RWPE1 (cell line): ENCODE data around the gene C9orf85.

Source experiments
- CTCF ChIA-PET: fragments of 350-600 bp; sonication (Branson Sonifier 250); formaldehyde crosslinking; extraction: SDS; loops from one replicate; lab custom pipeline; 2021; lab: Yijun Ruan, JAX
- POLR2A ChIA-PET: fragments of 400-600 bp; formaldehyde crosslinking; extraction: SDS; loops from one replicate; lab custom pipeline; 2020; ENCODE audit warnings: antibody characterized with exemption; ENCODE audit not compliant: low non-redundant PET; lab: Yijun Ruan, JAX
- DNase-seq: peaks from one replicate; pipeline ENCODE4 v3.0.0; 2012; ENCODE audit warnings: low spot score
- H3K27ac ChIP-seq: fragments of 450-650 bp; 2 replicates; pipeline ENCODE4 v1.5.1; 2017
- TF ChIP-seq, protein P1 (sequence below): fragments of 450-650 bp; conservative IDR thresholded peaks from 2 replicates; pipeline ENCODE4 v1.5.1; 2017; ENCODE audit warnings: low read depth, mild to moderate bottlenecking

C9orf85 gene

GRCh38 chr9:71977003-71977402, 65.6 kb downstream of the C9orf85 start:
- TF ChIP-seq, protein P1, sequence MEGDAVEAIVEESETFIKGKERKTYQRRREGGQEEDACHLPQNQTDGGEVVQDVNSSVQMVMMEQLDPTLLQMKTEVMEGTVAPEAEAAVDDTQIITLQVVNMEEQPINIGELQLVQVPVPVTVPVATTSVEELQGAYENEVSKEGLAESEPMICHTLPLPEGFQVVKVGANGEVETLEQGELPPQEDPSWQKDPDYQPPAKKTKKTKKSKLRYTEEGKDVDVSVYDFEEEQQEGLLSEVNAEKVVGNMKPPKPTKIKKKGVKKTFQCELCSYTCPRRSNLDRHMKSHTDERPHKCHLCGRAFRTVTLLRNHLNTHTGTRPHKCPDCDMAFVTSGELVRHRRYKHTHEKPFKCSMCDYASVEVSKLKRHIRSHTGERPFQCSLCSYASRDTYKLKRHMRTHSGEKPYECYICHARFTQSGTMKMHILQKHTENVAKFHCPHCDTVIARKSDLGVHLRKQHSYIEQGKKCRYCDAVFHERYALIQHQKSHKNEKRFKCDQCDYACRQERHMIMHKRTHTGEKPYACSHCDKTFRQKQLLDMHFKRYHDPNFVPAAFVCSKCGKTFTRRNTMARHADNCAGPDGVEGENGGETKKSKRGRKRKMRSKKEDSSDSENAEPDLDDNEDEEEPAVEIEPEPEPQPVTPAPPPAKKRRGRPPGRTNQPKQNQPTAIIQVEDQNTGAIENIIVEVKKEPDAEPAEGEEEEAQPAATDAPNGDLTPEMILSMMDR, result no peak
- H3K27ac ChIP-seq, result no peak overlapping the region
- DNase-seq, result no peak
- CTCF ChIA-PET, result interaction anchor here (0.6 to 2.5 kb wide), 4 partner anchors 144 to 293 kb away, joined by 3 to 8 read pairs (median 3); no protein-coding TSS in a partner anchor
- POLR2A ChIA-PET, result interaction anchor here (0.6 kb wide), 1 partner anchor 65 kb away, joined by 3 read pairs; no protein-coding TSS in a partner anchor

DNA sequence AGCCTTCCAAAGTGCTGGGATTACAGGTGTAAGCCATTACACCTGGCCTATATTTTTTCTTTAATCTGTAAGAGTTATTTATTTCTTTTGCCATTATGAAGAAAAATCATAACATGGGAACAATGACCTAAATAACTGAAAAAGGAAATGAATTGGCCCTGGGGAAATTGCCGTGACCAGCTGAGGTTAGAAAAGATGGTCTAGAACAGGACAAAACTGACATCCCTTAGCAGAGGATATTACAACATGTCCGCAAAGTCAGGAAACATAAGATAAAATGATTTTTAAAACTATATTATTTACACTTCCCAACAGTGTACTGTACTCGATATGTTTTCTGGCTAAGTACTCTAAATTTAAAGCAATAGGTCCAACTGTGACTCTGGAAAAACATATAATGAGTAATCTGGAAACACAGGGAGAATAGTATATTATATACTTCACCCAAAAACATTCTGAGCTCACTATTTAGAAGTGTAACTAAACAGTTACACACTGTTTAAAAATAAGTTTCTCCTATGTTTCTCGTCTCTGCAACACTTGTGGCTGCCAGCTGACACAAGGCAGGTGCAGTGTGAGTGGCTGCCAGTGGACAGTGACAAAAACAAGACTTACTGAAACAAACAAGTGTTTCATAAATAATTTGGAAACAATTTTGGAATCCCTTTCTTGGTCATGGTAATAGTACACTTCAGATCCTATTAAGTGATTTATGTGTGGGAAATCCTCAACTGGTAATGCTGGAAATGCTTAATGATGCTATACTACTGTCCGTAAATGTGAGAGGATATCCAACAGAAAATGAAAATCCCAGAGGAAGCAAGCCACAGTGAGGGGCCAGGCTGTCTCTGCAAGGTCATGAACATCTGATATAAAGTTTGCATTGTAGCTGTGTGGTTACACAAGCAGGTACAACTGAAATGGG, 69.1 kb downstream of the C9orf85 start:
- H3K27ac ChIP-seq, result no peak overlapping the region
- CTCF ChIA-PET, result interaction anchor here (0.5 to 1.1 kb wide), 3 partner anchors 11 to 161 kb away, joined by 3 to 5 read pairs (median 5); no protein-coding TSS in a partner anchor
- POLR2A ChIA-PET, result no interaction called here
- no peak for DNase-seq
- TF ChIP-seq, protein P1, result no peak

DNA sequence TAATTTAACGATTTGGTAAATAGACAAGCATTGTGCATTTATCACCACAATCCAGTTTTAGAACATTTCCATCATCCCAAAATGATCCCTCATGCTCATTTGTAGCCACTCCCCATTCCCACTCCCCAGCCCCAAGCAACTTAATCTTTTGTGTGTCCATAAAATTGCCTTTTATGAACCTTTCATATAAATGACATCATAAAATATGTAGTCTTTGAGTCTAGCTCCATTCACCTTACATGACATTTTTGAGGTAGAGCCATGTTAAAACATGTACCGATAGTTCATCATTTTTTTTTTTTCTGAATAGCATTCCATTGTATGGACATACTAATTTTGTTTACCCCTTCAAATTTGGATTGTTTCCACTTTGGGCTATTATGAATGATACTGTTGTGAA, 70.5 kb downstream of the C9orf85 start:
- no peak overlapping the region for H3K27ac ChIP-seq
- ChIA-PET POLR2A (no interaction called here), CTCF (interaction anchor here (0.7 to 1.1 kb wide), 2 partner anchors 163 to 1208 kb away, joined by 3 read pairs; no protein-coding TSS in a partner anchor)
- TF ChIP-seq, protein P1, result no peak
- no peak for DNase-seq

DNA sequence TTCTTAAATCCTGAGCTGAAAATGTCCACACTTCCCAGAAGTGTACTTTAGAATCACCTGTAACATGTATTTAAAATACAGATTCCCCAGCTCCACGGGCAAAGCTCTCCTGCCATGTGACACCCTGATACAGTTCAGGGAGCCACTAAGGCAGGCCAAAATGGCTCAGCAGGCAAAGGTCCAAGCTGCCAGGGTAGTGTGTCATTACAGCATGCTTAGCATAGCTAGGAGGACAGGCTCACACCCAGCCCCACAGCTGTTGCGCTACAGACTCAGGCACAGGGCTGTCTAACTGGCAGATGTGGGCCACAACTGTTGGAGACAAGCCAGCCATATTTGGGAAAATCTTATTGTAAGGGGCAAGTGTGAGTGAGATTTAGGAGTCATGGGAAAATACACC, 73.0 kb downstream of the C9orf85 start:
- ChIA-PET POLR2A (no interaction called here), CTCF (interaction anchor here (0.6 to 1.7 kb wide), 2 partner anchors 19 to 55 kb away, joined by 5 to 8 read pairs; no protein-coding TSS in a partner anchor)
- peak overlapping the region; percentile 21; the same call in 1 of the 2 replicates for H3K27ac ChIP-seq
- TF ChIP-seq, protein P1, result no peak
- peak; percentile 34 for DNase-seq

- H3K27ac ChIP-seq, result peak overlapping the region; percentile 21; the same call in 1 of the 2 replicates
- TF ChIP-seq, protein P1, result no peak
- ChIA-PET CTCF (interaction anchor here (0.6 to 1.7 kb wide), 3 partner anchors 14 to 288 kb away, joined by 3 to 8 read pairs (median 4); no protein-coding TSS in a partner anchor), POLR2A (no interaction called here)
- no peak for DNase-seq
These were observed 73.4 kb downstream of the C9orf85 start for GRCh38 chr9:71984831-71985281.

DNA sequence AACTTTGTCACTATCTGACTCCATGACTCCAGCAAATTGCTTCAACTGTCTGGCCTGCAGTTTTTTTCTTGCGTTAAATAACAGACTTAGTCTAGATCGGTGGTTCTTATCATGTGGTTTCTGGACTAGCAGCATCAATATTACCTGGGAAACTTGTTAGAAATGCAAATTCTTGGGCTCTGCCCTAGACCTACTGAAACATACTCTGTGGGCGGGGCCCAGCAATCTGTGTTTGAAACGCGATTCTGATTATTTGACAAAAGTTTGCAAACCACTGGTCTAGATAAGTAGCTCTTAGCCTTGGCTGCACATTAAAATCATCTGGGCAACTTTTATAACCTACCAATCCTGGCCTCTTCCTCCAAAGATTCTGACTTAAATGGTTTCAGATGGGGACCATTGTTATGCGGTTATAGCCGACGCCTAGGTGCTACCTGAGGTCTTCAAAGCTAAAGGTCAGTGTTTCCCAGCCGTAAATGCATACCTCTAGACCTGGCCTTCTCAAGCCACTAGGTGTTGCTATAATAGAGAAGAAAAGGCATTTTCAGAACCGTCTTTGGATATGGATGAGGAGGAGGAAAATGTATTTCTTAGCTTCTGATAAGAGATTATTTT, 74.0 kb downstream of the C9orf85 start:
- DNase-seq, result no peak
- CTCF ChIA-PET, result interaction anchor here (0.5 to 1.7 kb wide), 6 partner anchors 12 to 288 kb away, joined by 3 to 8 read pairs (median 4); no protein-coding TSS in a partner anchor
- no peak overlapping the region for H3K27ac ChIP-seq
- TF ChIP-seq, protein P1, result no peak
- POLR2A ChIA-PET, result no interaction called here
